CD8-positive, alpha-beta memory T cell (primary cell): Measurements from ENCODE around the gene ACO2. TPM values are rescaled to one million over a fixed set of nuclear protein-coding genes. Genes with fewer than 3 reads are reported as not detected.

Experiments used
- CTCF ChIA-PET: fragments of 350-600 bp; sonication (Branson Sonifier 250); formaldehyde crosslinking; loops from one replicate; lab custom pipeline; 2021; ENCODE audit warnings: antibody characterized with exemption; lab: Charles Lee
- POLR2A ChIA-PET: fragments of 350-600 bp; sonication (Branson Sonifier 250); formaldehyde crosslinking; loops from one replicate; lab custom pipeline; 2021; ENCODE audit warnings: antibody characterized with exemption; lab: Charles Lee
- DNase-seq, 5 donors: peaks; one replicate each; pipeline versions ENCODE4 v3.0.0 to v3.0.0-alpha.2; 2020 to 2022; ENCODE audit warnings: mixed read lengths in 1 of 5
- H3K27ac ChIP-seq: one replicate; pipeline ENCODE4 v1.7.0; 2013; ENCODE audit warnings: low read depth, mild to moderate bottlenecking, low read length, moderate library complexity
- H3K27me3 ChIP-seq: 2 replicates; pipeline ENCODE4 v1.7.0; 2013; ENCODE audit warnings: low read length, mild to moderate bottlenecking; ENCODE audit not compliant: insufficient read depth, poor library complexity, severe bottlenecking
- H3K36me3 ChIP-seq: 2 replicates; pipeline ENCODE4 v1.7.0; 2013; ENCODE audit warnings: mild to moderate bottlenecking, low read length, moderate library complexity; ENCODE audit not compliant: insufficient read depth
- H3K4me1 ChIP-seq: 2 replicates; pipeline ENCODE4 v1.7.0; 2013; ENCODE audit warnings: mild to moderate bottlenecking, low read length, moderate library complexity; ENCODE audit not compliant: insufficient read depth
- H3K4me3 ChIP-seq: 2 replicates; pipeline ENCODE4 v1.7.0; 2013; ENCODE audit warnings: mild to moderate bottlenecking, low read length
- H3K9me3 ChIP-seq: 2 replicates; pipeline ENCODE4 v1.7.0; 2013; ENCODE audit warnings: mild to moderate bottlenecking, low read length
- H3K27ac Mint-ChIP-seq, 8 donors: one replicate each; pipeline ENCODE4 v1.8.0; 2020 to 2021; ENCODE audit warnings: mixed read lengths in 8 of 8, mild to moderate bottlenecking in 6 of 8, inconsistent platforms in 3 of 8, moderate library complexity in 3 of 8
- H3K27me3 Mint-ChIP-seq, 2 donors: one replicate each; pipeline ENCODE4 v1.8.0; 2020 to 2021; ENCODE audit warnings: mixed read lengths in 2 of 2, mild to moderate bottlenecking in 1 of 2, moderate library complexity in 1 of 2
- H3K36me3 Mint-ChIP-seq, 3 donors: one replicate each; pipeline ENCODE4 v1.8.0; 2020 to 2021; ENCODE audit warnings: mixed read lengths in 3 of 3, inconsistent platforms in 1 of 3, mild to moderate bottlenecking in 1 of 3
- H3K4me1 Mint-ChIP-seq, 3 donors: one replicate each; pipeline ENCODE4 v1.8.0; 2020 to 2021; ENCODE audit warnings: mixed read lengths in 3 of 3, inconsistent platforms in 1 of 3, mild to moderate bottlenecking in 1 of 3
- H3K4me3 Mint-ChIP-seq, 7 donors: one replicate each; pipeline ENCODE4 v1.8.0; 2020 to 2021; ENCODE audit warnings: mixed read lengths in 7 of 7, mild to moderate bottlenecking in 6 of 7, moderate library complexity in 4 of 7, inconsistent platforms in 2 of 7
- H3K9me3 Mint-ChIP-seq, 5 donors: one replicate each; pipeline ENCODE4 v1.8.0; 2020 to 2022; ENCODE audit warnings: mixed read lengths in 5 of 5, mild to moderate bottlenecking in 3 of 5, moderate library complexity in 2 of 5, inconsistent platforms in 1 of 5
- polyA plus RNA-seq: library from polyadenylated mRNA; unstranded; fragments of 300-500 nt; fragmentation: Illumina TruSeq; gene quantifications from one replicate; pipeline ENCODE4 v1.2.3, GENCODE V29; 2021
- total RNA-seq, 2 experiments: library from RNA; stranded (reverse); gene quantifications; one replicate each; pipeline ENCODE4 v1.2.3, GENCODE V29; 2021

Gene ACO2
- total and polyA plus RNA-seq, 3 experiments from 2014 or later: 92.5 to 114 (median 112) TPM

DNA sequence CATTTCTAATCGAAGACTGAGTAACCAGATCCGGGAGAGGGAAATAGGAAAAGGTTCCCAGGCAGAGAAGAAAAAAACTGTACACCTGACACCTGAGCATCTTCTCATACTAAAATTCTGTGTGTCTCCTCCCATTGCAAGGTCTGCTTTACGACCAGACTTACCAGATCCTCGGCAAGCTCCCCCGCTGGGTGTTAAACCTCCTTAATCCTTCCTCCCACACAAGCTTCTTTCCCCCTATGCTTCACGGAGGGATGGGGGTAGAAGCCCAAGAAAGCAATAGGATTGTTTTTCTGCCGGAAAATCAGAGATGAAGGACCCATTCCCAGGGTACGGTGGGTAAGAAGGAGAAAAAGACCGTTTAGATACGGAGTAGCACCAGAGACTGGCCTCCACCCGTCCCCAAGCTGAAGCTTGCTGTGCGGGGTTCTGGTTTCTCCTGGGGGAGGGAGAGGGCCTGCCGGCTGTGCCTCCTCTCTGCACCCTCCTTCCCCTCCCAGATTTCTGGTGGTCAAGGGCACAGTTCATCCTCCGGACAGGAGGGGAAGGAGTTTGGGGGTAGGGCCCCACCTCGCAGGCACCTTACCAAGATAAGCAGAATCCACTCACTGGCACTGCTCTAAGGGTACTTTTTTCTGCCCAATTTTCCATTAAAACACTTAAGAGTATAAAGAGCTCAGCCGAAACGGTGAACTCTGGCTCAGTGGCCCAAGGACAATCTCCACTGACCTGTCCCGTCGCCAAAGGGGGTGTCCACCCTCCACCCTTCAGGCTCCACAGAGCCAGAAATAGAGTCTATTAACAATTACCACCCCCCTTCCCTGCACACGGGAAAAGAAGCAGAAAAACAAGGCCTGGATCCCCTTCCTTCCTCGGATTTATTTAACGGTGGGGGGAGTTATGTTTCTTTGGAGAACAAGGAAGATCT, 23.5 kb upstream of the ACO2 start:
- H3K9me3 Mint-ChIP-seq: no peaks in the 10 kb centered on the region
- Histone ChIP-seq H3K4me3 (peak overlapping the region; percentile 96), H3K36me3 (no peaks in the 10 kb centered on the region), H3K4me1 (peaks cover 5% of the 10 kb centered on the region), H3K27me3 (no peaks in the 10 kb centered on the region), H3K27ac (peak overlapping the region; percentile 96), H3K9me3 (no peaks in the 10 kb centered on the region)
- H3K4me3 Mint-ChIP-seq: peak overlapping the region; percentile 90 to 98 (median 95)
- H3K36me3 Mint-ChIP-seq: peaks cover 0 to 50% (median 0%) of the 10 kb centered on the region in 3 donors
- peak in 2 of 5 donors; percentile 27 to 53 for DNase-seq
- H3K27ac Mint-ChIP-seq: peak overlapping the region; percentile 91 to 97 (median 96)
- ChIA-PET POLR2A (interaction anchor here (0.8 to 7.5 kb wide), 6 partner anchors 23 to 222 kb away, joined by 3 to 109 read pairs (median 3); partner anchors contain the start of genes ACO2, PHF5A and TEF), CTCF (interaction anchor here (1.0 to 2.6 kb wide), 5 partner anchors 11 to 81 kb away, joined by 3 to 18 read pairs (median 5); partner anchors contain the start of genes ACO2 and PHF5A)
- no peaks in the 10 kb centered on the region for H3K27me3 Mint-ChIP-seq
- peaks cover 27 to 42% (median 37%) of the 10 kb centered on the region in 3 donors for H3K4me1 Mint-ChIP-seq

DNA sequence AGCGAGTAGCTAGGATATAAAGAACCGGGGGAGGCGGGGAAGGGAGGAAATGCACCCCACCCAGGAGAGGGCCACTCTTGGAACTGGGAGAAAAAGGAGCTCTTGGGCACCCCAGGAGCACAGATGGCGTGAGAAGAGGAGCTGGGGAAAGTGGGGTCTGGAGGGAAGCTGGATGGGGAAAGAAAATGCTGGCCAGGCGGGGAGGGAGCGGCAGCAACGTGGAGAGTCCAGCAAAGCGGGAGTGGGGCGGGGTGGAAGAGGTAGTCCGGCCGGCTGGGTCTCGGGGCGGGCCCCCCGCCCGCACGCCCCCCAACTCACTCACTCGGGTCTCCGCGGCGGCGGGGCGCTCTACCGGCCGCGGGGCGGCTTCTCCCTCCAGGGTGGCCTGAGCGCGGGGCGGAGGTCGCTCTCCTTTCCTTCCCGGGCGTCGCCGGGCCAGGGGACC, 22.8 kb upstream of the ACO2 start:
- no peaks in the 10 kb centered on the region for H3K27me3 ChIP-seq

DNA sequence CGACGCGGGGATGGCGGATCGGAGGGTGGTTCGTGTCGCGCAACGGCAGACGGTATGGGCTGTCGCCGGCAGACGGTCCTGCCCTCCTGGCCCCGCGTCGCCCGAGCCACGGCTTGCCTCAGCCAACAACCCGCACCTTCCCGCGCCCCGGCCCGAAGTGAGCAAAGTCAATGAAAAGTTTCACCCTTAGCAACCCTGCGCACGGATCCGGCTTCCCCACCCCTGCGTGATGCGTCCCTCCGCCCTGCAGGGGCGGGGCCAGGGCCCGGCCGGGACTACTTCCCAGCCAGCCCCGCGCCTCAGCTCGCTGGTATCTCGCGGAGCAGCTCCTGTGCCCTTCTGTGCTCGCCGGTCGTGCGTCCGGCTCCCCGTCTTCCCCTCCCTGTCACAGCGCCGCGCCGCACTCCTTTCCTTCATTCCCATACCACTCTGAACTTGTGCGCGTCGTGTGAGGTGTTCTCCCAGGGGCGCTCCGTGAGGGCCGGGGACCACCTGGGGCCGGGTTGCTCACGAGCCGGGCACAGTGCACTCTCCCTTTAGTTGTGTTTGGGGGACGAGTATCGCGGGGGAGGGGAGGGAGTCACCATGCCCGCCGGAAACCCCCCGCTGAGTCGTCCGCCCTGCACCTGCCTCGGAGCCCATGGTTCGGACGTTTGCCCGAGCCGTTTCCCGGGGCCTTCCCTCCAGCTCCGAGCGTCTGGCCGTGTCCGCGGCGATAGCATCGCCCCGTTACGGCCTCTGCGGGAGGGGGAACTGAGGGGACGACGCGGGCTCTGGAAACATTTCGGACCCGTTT, 22.1 kb upstream of the ACO2 start, which contains the start of gene TOB2:
Gene TOB2, minus strand, starts transcription at position 163 of the 796 bp plus-strand sequence. CDS start 9,456 bp downstream, outside the sequence.
- H3K4me1 Mint-ChIP-seq: peaks cover 27 to 40% (median 37%) of the 10 kb centered on the region in 3 donors
- peak within 1 kb of the TSS; percentile 91 to 99 (median 96) for H3K27ac Mint-ChIP-seq
- POLR2A ChIA-PET: interaction anchor here (0.6 to 7.5 kb wide), 13 partner anchors 9 to 1855 kb away, joined by 3 to 109 read pairs (median 4); partner anchors contain the start of genes ACO2, DESI1, PHF5A and PMM1
- peak within 1 kb of the TSS; percentile 96 for H3K27ac ChIP-seq
- no peaks in the 10 kb centered on the region for H3K27me3 Mint-ChIP-seq
- peaks cover 5% of the 10 kb centered on the region for H3K4me1 ChIP-seq
- H3K27me3 ChIP-seq: no peaks in the 10 kb centered on the region
- CTCF ChIA-PET: interaction anchor here (1.0 to 2.6 kb wide), 5 partner anchors 15 to 80 kb away, joined by 3 to 18 read pairs (median 5); partner anchors contain the start of genes ACO2 and PHF5A
- H3K4me3 ChIP-seq: peak within 1 kb of the TSS; percentile 96
- no peaks in the 10 kb centered on the region for H3K9me3 Mint-ChIP-seq
- peaks cover 0 to 48% (median 0%) of the 10 kb centered on the region in 3 donors for H3K36me3 Mint-ChIP-seq
- no peaks in the 10 kb centered on the region for H3K9me3 ChIP-seq
- H3K36me3 ChIP-seq: no peaks in the 10 kb centered on the region
- DNase-seq: peak; percentile 89 to 96 (median 92)
- peak within 1 kb of the TSS; percentile 90 to 98 (median 95) for H3K4me3 Mint-ChIP-seq

More for the DNA sequence above, 22.8 kb upstream of the ACO2 start:
- H3K4me1 Mint-ChIP-seq: peaks cover 27 to 42% (median 37%) of the 10 kb centered on the region in 3 donors
- H3K27me3 Mint-ChIP-seq: no peaks in the 10 kb centered on the region
- Histone ChIP-seq H3K27ac (peak overlapping the region; percentile 96), H3K36me3 (no peaks in the 10 kb centered on the region), H3K9me3 (no peaks in the 10 kb centered on the region), H3K4me3 (peak overlapping the region; percentile 96), H3K4me1 (peaks cover 5% of the 10 kb centered on the region)
- peak in 1 of 5 donors; percentile 5 for DNase-seq
- ChIA-PET CTCF (interaction anchor here (1.0 to 2.6 kb wide), 5 partner anchors 16 to 81 kb away, joined by 3 to 18 read pairs (median 5); partner anchors contain the start of genes ACO2 and PHF5A), POLR2A (interaction anchor here (0.6 to 7.5 kb wide), 12 partner anchors 9 to 1854 kb away, joined by 3 to 109 read pairs (median 4); partner anchors contain the start of genes ACO2, DESI1, PHF5A and PMM1)
- peaks cover 0 to 50% (median 0%) of the 10 kb centered on the region in 3 donors for H3K36me3 Mint-ChIP-seq
- H3K4me3 Mint-ChIP-seq: peak overlapping the region; percentile 90 to 98 (median 95)
- H3K27ac Mint-ChIP-seq: peak overlapping the region; percentile 91 to 99 (median 96)
- no peaks in the 10 kb centered on the region for H3K9me3 Mint-ChIP-seq

- Histone ChIP-seq H3K27me3 (no peaks in the 10 kb centered on the region), H3K27ac (peak overlapping the region; percentile 96), H3K4me1 (peaks cover 5% of the 10 kb centered on the region), H3K4me3 (peak overlapping the region; percentile 96), H3K9me3 (no peaks in the 10 kb centered on the region), H3K36me3 (no peaks in the 10 kb centered on the region)
- Mint-ChIP-seq H3K27me3 (no peaks in the 10 kb centered on the region), H3K9me3 (no peaks in the 10 kb centered on the region), H3K36me3 (peaks cover 0 to 45% (median 0%) of the 10 kb centered on the region in 3 donors), H3K4me3 (peak overlapping the region; percentile 90 to 98 (median 95)), H3K27ac (peak overlapping the region; percentile 91 to 99 (median 96)), H3K4me1 (peaks cover 24 to 34% (median 30%) of the 10 kb centered on the region in 3 donors)
- ChIA-PET POLR2A (interaction anchor here (0.6 to 7.5 kb wide), 18 partner anchors 8 to 1148 kb away, joined by 3 to 109 read pairs (median 4); partner anchors contain the start of genes ACO2, DESI1, PHF5A and PMM1), CTCF (interaction anchor here (0.7 to 2.6 kb wide), 10 partner anchors 9 to 219 kb away, joined by 3 to 18 read pairs (median 4); partner anchors contain the start of genes ACO2, PHF5A and TEF)
- DNase-seq: peak; percentile 51 to 76 (median 59)
Observed at GRCh38 chr22:41447435-41448188, 21.3 kb upstream of the ACO2 start.

DNA sequence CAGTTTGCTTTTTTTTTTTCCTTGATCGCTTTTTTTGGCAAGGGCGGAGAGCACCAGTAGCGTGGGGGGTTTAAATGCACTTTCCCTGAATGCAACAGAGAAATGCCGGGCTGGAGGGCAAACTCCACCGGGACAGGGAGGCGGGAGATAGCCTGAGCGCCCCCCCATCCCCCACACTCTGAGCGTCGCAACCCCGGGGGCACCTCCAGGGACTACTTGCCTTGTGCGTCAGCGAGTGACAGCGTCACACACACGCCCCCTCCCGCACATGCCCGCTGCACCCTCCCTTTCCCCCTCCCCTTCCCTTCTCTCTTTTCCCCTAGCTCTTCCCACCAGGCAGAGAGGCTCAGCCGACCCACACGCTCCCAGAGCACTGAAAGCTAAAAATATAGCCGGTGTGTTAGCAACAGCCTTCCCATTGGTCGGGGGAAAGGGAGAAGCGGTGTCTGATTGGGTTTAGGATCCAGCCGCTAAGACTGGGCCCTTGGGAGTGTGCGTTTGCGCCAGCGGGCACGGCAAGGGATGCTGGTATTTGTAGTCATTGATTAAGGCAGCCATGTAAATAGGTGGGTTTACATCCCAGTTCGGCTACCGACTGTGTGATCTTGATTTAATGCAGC, 20.6 kb upstream of the ACO2 start:
- peak; percentile 82 to 94 (median 90) for DNase-seq
- peak overlapping the region; percentile 90 to 98 (median 95) for H3K4me3 Mint-ChIP-seq
- peaks cover 0 to 40% (median 0%) of the 10 kb centered on the region in 3 donors for H3K36me3 Mint-ChIP-seq
- H3K27me3 Mint-ChIP-seq: no peaks in the 10 kb centered on the region
- POLR2A ChIA-PET: interaction anchor here (0.6 to 7.5 kb wide), 12 partner anchors 16 to 1148 kb away, joined by 3 to 109 read pairs (median 5); partner anchors contain the start of genes ACO2, DESI1, PHF5A and PMM1
- no peaks in the 10 kb centered on the region for H3K9me3 Mint-ChIP-seq
- peaks cover 20 to 27% (median 23%) of the 10 kb centered on the region in 3 donors for H3K4me1 Mint-ChIP-seq
- Histone ChIP-seq H3K4me3 (peak overlapping the region; percentile 96), H3K36me3 (no peaks in the 10 kb centered on the region), H3K27ac (peak overlapping the region; percentile 96), H3K4me1 (peaks cover 5% of the 10 kb centered on the region), H3K27me3 (no peaks in the 10 kb centered on the region), H3K9me3 (no peaks in the 10 kb centered on the region)
- CTCF ChIA-PET: interaction anchor here (0.7 to 2.6 kb wide), 8 partner anchors 9 to 219 kb away, joined by 3 to 10 read pairs (median 4); partner anchors contain the start of genes ACO2, PHF5A and TEF
- peak overlapping the region; percentile 91 to 98 (median 96) for H3K27ac Mint-ChIP-seq

DNA sequence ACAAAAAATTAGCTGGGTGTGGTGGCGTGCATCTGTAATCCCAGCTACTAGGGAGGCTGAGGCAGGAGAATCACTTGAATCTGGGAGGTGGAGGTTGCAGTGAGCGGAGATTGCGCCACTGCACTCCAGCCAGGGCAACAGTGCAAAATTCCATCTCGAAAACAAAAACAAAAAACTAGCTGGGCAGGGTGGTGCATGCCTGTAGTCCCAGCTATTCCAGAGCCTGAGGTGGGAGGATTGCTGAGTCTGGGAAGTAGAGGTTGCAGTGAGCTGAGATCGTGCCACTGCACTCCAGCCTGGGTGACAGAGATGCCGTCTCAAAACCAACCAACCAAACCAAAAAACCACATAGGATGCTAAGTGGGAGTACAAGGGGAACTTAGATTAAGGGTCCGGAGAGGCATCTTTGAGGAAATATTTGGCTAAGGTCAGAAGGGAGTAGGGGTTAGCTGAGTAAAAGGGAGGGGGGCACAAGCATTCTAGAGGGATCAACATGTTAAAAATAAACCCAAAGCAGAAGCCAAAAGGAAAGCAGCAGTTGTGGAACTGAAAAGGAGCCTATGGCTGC, 10.7 kb upstream of the ACO2 start:
- peaks cover 0 to 5% (median 0%) of the 10 kb centered on the region in 3 donors for H3K4me1 Mint-ChIP-seq
- Histone ChIP-seq H3K9me3 (no peaks in the 10 kb centered on the region), H3K27me3 (no peaks in the 10 kb centered on the region), H3K4me1 (no peaks in the 10 kb centered on the region), H3K4me3 (no peak overlapping the region), H3K27ac (no peak overlapping the region), H3K36me3 (peaks cover 15% of the 10 kb centered on the region)
- POLR2A ChIA-PET: no interaction called here
- no peak overlapping the region for H3K4me3 Mint-ChIP-seq
- CTCF ChIA-PET: interaction anchor here (1.0 kb wide), 1 partner anchor 10 kb away, joined by 5 read pairs; the partner anchor contains the start of gene PHF5A
- DNase-seq: no peak
- no peaks in the 10 kb centered on the region for H3K9me3 Mint-ChIP-seq
- peak overlapping the region in 5 of 8 donors; percentile 11 to 86 (median 70) for H3K27ac Mint-ChIP-seq
- peaks cover 0 to 44% (median 13%) of the 10 kb centered on the region in 3 donors for H3K36me3 Mint-ChIP-seq
- H3K27me3 Mint-ChIP-seq: no peaks in the 10 kb centered on the region
